K562 (cell line): ENCODE data around the gene CDYL. TPM values are rescaled to one million over a fixed set of nuclear protein-coding genes. Genes with fewer than 3 reads are reported as not detected.

Experiments
- ADNP ChIP-seq: fragments of 200-800 bp; sonication (Bioruptor generic); IDR thresholded peaks from 2 replicates; pipeline ENCODE4 v1.6.1; 2016; ENCODE audit warnings: missing genetic modification characterization, missing compliant biosample characterization
- ASH1L ChIP-seq: fragments of 450-650 bp; IDR thresholded peaks from 2 replicates; pipeline ENCODE4 v1.6.1; 2018; ENCODE audit warnings: borderline replicate concordance, mild to moderate bottlenecking, low read depth; ENCODE audit not compliant: partially characterized antibody
- CBFA2T2 ChIP-seq: fragments of 450-650 bp; conservative IDR thresholded peaks from 2 replicates; pipeline ENCODE4 v1.6.1; 2017; ENCODE audit warnings: mild to moderate bottlenecking
- CBX3 ChIP-seq, 2 experiments: IDR thresholded peaks; 1 replicate in 1 of 2; 2 replicates in 1 of 2; pipeline ENCODE4 v1.6.1; 2012; ENCODE audit warnings: inconsistent platforms in 2 of 2, low read length in 2 of 2, borderline replicate concordance in 1 of 2, control low read depth in 1 of 2
- E2F3 ChIP-seq: fragments of 250-450 bp; sonication (Bioruptor Pico); IDR thresholded peaks from 2 replicates; pipeline ENCODE4 v1.4.0; 2020; ENCODE audit warnings: mild to moderate bottlenecking
- EP400 ChIP-seq: fragments of 450-650 bp; IDR thresholded peaks from 2 replicates; pipeline ENCODE4 v1.6.1; 2017; ENCODE audit warnings: antibody characterized with exemption, mild to moderate bottlenecking, moderate library complexity
- HDAC2 ChIP-seq: fragments of 450-650 bp; IDR thresholded peaks from 2 replicates; pipeline ENCODE4 v1.6.1; 2016; ENCODE audit warnings: mild to moderate bottlenecking
- HNRNPK ChIP-seq: fragments of 200-400 bp; formaldehyde crosslinking; IDR thresholded peaks from one replicate; pipeline ENCODE4 v1.6.1; 2018; ENCODE audit warnings: mild to moderate bottlenecking, low read depth, low read length; ENCODE audit not compliant: poor library complexity, severe bottlenecking
- LEF1 ChIP-seq: fragments of 450-650 bp; IDR thresholded peaks from 2 replicates; pipeline ENCODE4 v1.6.1; 2016; ENCODE audit warnings: mild to moderate bottlenecking
- MLLT1 ChIP-seq, 2 experiments: fragments of 450-650 bp; IDR thresholded peaks; 2 replicates each; pipeline ENCODE4 v1.6.1; 2016
- MYBL2 ChIP-seq, 2 experiments: fragments of 450-650 bp in 1 of 2; sonication (generic) in 1 of 2; formaldehyde crosslinking in 1 of 2; IDR thresholded peaks; 2 replicates each; pipeline versions ENCODE4 v1.6.1 to v1.8.1; 2017 to 2022; ENCODE audit warnings: borderline replicate concordance in 1 of 2, inconsistent platforms in 1 of 2, low read depth in 1 of 2, mild to moderate bottlenecking in 1 of 2, missing genetic modification reagents in 1 of 2, moderate library complexity in 1 of 2
- NCOA1 ChIP-seq: fragments of 450-650 bp; IDR thresholded peaks from 2 replicates; pipeline ENCODE4 v1.6.1; 2016; ENCODE audit warnings: low read depth
- PHF21A ChIP-seq: fragments of 450-650 bp; IDR thresholded peaks from 2 replicates; pipeline ENCODE4 v1.6.1; 2017; ENCODE audit warnings: low read depth, borderline replicate concordance
- PML ChIP-seq: IDR thresholded peaks from 2 replicates; pipeline ENCODE4 v1.6.1; 2012; ENCODE audit warnings: low read length, inconsistent platforms
- PPARD ChIP-seq: fragments of 250-450 bp; sonication (Bioruptor Pico); IDR thresholded peaks from 2 replicates; pipeline ENCODE4 v1.8.0; 2022; ENCODE audit warnings: inconsistent platforms, mild to moderate bottlenecking, moderate library complexity
- PTTG1 ChIP-seq: fragments of 450-650 bp; IDR thresholded peaks from 2 replicates; pipeline ENCODE4 v1.6.1; 2016; ENCODE audit warnings: low read depth, mild to moderate bottlenecking, missing genetic modification characterization, missing compliant biosample characterization
- RHOXF2B ChIP-seq: fragments of 250-450 bp; sonication (Bioruptor Pico); conservative IDR thresholded peaks from 2 replicates; pipeline ENCODE4 v1.5.1; 2021
- SETDB1 ChIP-seq: IDR thresholded peaks from one replicate; pipeline ENCODE4 v1.6.1; 2012; ENCODE audit warnings: low read length, control low read depth, inconsistent platforms
- SMAD4 ChIP-seq: fragments of 250-450 bp; sonication (Bioruptor Pico); conservative IDR thresholded peaks from 2 replicates; pipeline ENCODE4 v1.8.0; 2021; ENCODE audit warnings: inconsistent platforms, mild to moderate bottlenecking, moderate library complexity
- ZBED1 ChIP-seq: IDR thresholded peaks from 2 replicates; pipeline ENCODE4 v1.6.1; 2014
- ZC3H8 ChIP-seq: fragments of 450-650 bp; IDR thresholded peaks from 2 replicates; pipeline ENCODE4 v1.6.1; 2017
- ZNF41 ChIP-seq: fragments of 250-450 bp; sonication (Bioruptor Pico); conservative IDR thresholded peaks from 2 replicates; pipeline ENCODE4 v1.4.0; 2020; ENCODE audit warnings: mild to moderate bottlenecking
- ZNF586 ChIP-seq: fragments of 450-650 bp; formaldehyde crosslinking; conservative IDR thresholded peaks from 2 replicates; pipeline ENCODE4 v1.4.0; 2020; ENCODE audit warnings: mild to moderate bottlenecking, moderate library complexity
- ZNF77 ChIP-seq: fragments of 250-450 bp; sonication (Bioruptor Pico); IDR thresholded peaks from 2 replicates; pipeline ENCODE4 v1.5.0; 2020
- ZNF780A ChIP-seq: fragments of 250-450 bp; sonication (Bioruptor Pico); IDR thresholded peaks from 2 replicates; pipeline ENCODE4 v1.5.0; 2021; ENCODE audit warnings: mild to moderate bottlenecking
- ZZZ3 ChIP-seq: fragments of 450-650 bp; IDR thresholded peaks from 2 replicates; pipeline ENCODE4 v1.6.1; 2016; ENCODE audit warnings: antibody characterized with exemption, mild to moderate bottlenecking, moderate library complexity
- polyA plus RNA-seq, 8 experiments: library from polyadenylated mRNA; depleted of rRNA in 4 of 8; stranded (reverse) in 5 of 8; unstranded in 3 of 8; fragments of >200 nt; fragmentation: Nextera tagmentation in 2 of 8; fragmentation: Illumina TruSeq in 1 of 8; extraction: Ambion mirVana in 2 of 8; extraction: Trizol in 1 of 8; gene quantifications; 2 replicates each; pipeline versions ENCODE4 v1.2.1 to v1.2.3, GENCODE V29; 2011 to 2014; ENCODE audit warnings: inconsistent platforms in 1 of 8, missing spikeins in 1 of 8
- total RNA-seq, 7 experiments: library from RNA; depleted of rRNA in 6 of 7; stranded (reverse); fragments of >200 nt in 6 of 7; fragmentation: Illumina TruSeq in 2 of 7; extraction: Trizol in 2 of 7; gene quantifications; 2 replicates each; pipeline versions ENCODE4 v1.2.1 to v1.2.3, GENCODE V29; 2011 to 2021; ENCODE audit warnings: low replicate concordance in 1 of 7
- TF ChIP-seq, protein P1 (sequence below), 2 experiments: fragments of 150-350 bp in 1 of 2; IDR thresholded peaks; 2 replicates each; pipeline ENCODE4 v1.6.1; 2012 to 2016; ENCODE audit warnings: low read depth in 2 of 2, low read length in 2 of 2, mild to moderate bottlenecking in 1 of 2, moderate library complexity in 1 of 2

CDYL gene
- total and polyA plus RNA-seq, 9 of the 15 experiments (the other 6 are each of a cell fraction or from before 2014, with no cell fraction given): 8.1 to 45.8 (median 40.8) TPM

GRCh38 chr6:4776493-4777393 is 539 bp downstream of the CDYL start (continued):
- TF ChIP-seq SETDB1 (no peak), SMAD4 (CRISPR knock-in tag) (0 out of 2 replicates have a peak, but pooled peaks have one; percentile 32), RHOXF2B (CRISPR knock-in tag) (no peak), CBX3 (IDR thresholded peaks at IDR 0.05; ENCODE audit: borderline replicate concordance in 1 of 2, low read length in 2 of 2) (no peak), PTTG1 (no peak), MYBL2 (IDR thresholded peaks at IDR 0.05; ENCODE audit: low read depth) (peak; percentile 86; the same call in 1 of the 2 replicates), MYBL2 (CRISPR knock-in tag; IDR thresholded peaks at IDR 0.05; ENCODE audit: borderline replicate concordance) (no peak), E2F3 (CRISPR knock-in tag) (no peak), ZNF77 (CRISPR knock-in tag) (no peak), ZZZ3 (no peak), ADNP (tag) (no peak), CBFA2T2 (no peak), ZNF586 (no peak), ZNF780A (CRISPR knock-in tag) (no peak), ZC3H8 (no peak), ASH1L (no peak), ZBED1 (no peak), EP400 (peak; percentile 51; the same call in 1 of the 2 replicates), HNRNPK (no peak), NCOA1 (no peak), PML (no peak), PHF21A (no peak), HDAC2 (no peak), LEF1 (no peak), ZNF41 (CRISPR knock-in tag) (no peak), PPARD (no peak), MLLT1 (IDR thresholded peaks at IDR 0.05) (no peak)
- TF ChIP-seq, protein P1, sequence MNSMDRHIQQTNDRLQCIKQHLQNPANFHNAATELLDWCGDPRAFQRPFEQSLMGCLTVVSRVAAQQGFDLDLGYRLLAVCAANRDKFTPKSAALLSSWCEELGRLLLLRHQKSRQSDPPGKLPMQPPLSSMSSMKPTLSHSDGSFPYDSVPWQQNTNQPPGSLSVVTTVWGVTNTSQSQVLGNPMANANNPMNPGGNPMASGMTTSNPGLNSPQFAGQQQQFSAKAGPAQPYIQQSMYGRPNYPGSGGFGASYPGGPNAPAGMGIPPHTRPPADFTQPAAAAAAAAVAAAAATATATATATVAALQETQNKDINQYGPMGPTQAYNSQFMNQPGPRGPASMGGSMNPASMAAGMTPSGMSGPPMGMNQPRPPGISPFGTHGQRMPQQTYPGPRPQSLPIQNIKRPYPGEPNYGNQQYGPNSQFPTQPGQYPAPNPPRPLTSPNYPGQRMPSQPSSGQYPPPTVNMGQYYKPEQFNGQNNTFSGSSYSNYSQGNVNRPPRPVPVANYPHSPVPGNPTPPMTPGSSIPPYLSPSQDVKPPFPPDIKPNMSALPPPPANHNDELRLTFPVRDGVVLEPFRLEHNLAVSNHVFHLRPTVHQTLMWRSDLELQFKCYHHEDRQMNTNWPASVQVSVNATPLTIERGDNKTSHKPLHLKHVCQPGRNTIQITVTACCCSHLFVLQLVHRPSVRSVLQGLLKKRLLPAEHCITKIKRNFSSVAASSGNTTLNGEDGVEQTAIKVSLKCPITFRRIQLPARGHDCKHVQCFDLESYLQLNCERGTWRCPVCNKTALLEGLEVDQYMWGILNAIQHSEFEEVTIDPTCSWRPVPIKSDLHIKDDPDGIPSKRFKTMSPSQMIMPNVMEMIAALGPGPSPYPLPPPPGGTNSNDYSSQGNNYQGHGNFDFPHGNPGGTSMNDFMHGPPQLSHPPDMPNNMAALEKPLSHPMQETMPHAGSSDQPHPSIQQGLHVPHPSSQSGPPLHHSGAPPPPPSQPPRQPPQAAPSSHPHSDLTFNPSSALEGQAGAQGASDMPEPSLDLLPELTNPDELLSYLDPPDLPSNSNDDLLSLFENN (IDR thresholded peaks at IDR 0.05; ENCODE audit: low read depth in 2 of 2, low read length in 2 of 2): no peak
